ENCODE measurements around the gene MPP7. TPM values are rescaled to one million over a fixed set of nuclear protein-coding genes. Genes with fewer than 3 reads are reported as not detected.

The MPP7 gene
- total RNA-seq, 5 donors from 2014 or later (not counting 1 experiment from before 2014, with no cell fraction given), result 22.8 to 35.8 (median 26.0) TPM

DNA sequence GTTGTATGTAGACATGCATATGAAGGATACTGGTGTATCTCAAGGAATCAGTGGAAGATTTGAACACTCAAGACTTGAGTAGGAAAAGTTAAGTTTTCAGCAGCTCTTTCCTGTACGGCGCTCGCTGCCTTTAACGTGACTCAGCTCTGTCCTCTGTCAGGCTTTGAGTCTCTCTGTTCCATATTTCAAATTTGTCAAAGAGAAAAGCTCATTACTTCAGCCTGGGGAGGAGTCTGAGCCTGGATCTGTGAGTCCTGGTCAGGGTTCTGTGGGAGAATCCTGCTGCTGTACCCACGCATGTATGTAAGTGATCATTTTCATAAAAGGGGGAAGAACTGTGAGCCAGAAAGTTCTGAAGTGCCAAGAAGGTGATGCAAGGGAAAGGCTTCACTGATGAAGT is 13.8 kb upstream of the MPP7 start:
- H3K4me1 Mint-ChIP-seq, result peaks cover 25 to 45% (median 27%) of the 10 kb centered on the region in 3 donors
- H3K27me3 Mint-ChIP-seq, result no peaks in the 10 kb centered on the region
- peaks cover 0 to 18% of the 10 kb centered on the region in 2 donors for H3K36me3 ChIP-seq (ENCODE audit: control insufficient read depth in 2 of 2, extremely low read depth in 1 of 2, insufficient read depth in 1 of 2, low read length in 1 of 2)
- H3K9me3 ChIP-seq, result no peaks in the 10 kb centered on the region
- no peaks in the 10 kb centered on the region for H3K4me1 ChIP-seq (ENCODE audit: control insufficient read depth in 1 of 2, extremely low read depth in 1 of 2, insufficient read depth in 2 of 2, low read length in 2 of 2)
- H3K4me3 Mint-ChIP-seq, result no peak overlapping the region
- H3K27ac ChIP-seq (ENCODE audit: low read length), result no peak overlapping the region
- 67% methylated on average over 1 of the region's 5 CpGs for WGBS (ENCODE audit: insufficient coverage)
- DNase-seq (no peak), ATAC-seq (replicated peaks in 1 of 4) (no peak)
- peaks cover 43% of the 10 kb centered on the region for H3K36me3 Mint-ChIP-seq
- no peak overlapping the region for H3K4me3 ChIP-seq (ENCODE audit: control insufficient read depth in 1 of 2, extremely low read depth in 1 of 2, low read length in 1 of 2)
- no peaks in the 10 kb centered on the region for H3K9me3 Mint-ChIP-seq
- H3K27me3 ChIP-seq (replicated peaks in 1 of 2; ENCODE audit: control insufficient read depth in 2 of 2, extremely low read depth in 1 of 2, insufficient read depth in 2 of 2, low read length in 1 of 2), result no peaks in the 10 kb centered on the region
- CTCF ChIA-PET, result interaction anchor here (0.6 to 1.6 kb wide), 6 partner anchors 11 to 75 kb away, joined by 3 to 5 read pairs (median 4); no protein-coding TSS in a partner anchor
- no peak overlapping the region for H3K27ac Mint-ChIP-seq
- POLR2A ChIA-PET, result interaction anchor here (0.6 to 1.5 kb wide), 4 partner anchors 12 to 28 kb away, joined by 3 to 6 read pairs (median 4); partner anchors contain the start of gene MPP7 (in 1 of the 2)

DNA sequence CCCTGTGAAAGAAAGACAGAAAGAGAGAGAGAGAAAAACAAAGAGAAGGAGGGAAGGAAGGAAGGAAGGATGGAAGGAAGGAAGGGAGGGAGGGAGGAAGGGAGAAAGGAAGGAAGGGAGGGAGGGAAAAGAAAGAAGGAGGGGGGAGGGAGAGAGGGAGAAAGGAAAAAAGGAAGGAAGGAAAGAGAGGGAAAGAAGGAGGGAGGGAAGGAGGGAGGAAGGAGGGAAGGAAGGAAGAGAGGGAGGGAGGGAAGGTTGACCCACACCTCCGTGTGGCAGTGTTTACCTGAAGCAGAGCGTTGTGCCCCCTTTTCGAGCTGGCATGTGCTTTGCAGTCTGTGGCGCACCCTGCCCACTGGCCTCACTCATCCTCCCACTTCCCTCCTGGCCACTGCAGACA is 12.3 kb upstream of the MPP7 start:
- no peaks in the 10 kb centered on the region for H3K27me3 Mint-ChIP-seq
- H3K27me3 ChIP-seq (replicated peaks in 1 of 2; ENCODE audit: control insufficient read depth in 2 of 2, extremely low read depth in 1 of 2, insufficient read depth in 2 of 2, low read length in 1 of 2), result no peaks in the 10 kb centered on the region
- ChIA-PET CTCF (interaction anchor here in 1 of 2 donors (1.6 kb wide), 1 partner anchor 73 kb away, joined by 4 read pairs; no protein-coding TSS in a partner anchor), POLR2A (interaction anchor here in 1 of 2 donors (1.1 kb wide), 1 partner anchor 17 kb away, joined by 3 read pairs; no protein-coding TSS in a partner anchor)
- DNase-seq (no peak), ATAC-seq (replicated peaks in 1 of 4) (no peak)
- no peak overlapping the region for H3K4me3 ChIP-seq (ENCODE audit: control insufficient read depth in 1 of 2, extremely low read depth in 1 of 2, low read length in 1 of 2)
- no peaks in the 10 kb centered on the region for H3K9me3 ChIP-seq
- no CpG with 5 or more reads among the region's 4 CpGs for WGBS (ENCODE audit: insufficient coverage)
- peaks cover 25 to 43% (median 29%) of the 10 kb centered on the region in 3 donors for H3K4me1 Mint-ChIP-seq
- H3K27ac Mint-ChIP-seq, result no peak overlapping the region
- H3K36me3 Mint-ChIP-seq, result peaks cover 50% of the 10 kb centered on the region
- H3K9me3 Mint-ChIP-seq, result no peaks in the 10 kb centered on the region
- H3K27ac ChIP-seq (ENCODE audit: low read length), result no peak overlapping the region
- H3K4me3 Mint-ChIP-seq, result no peak overlapping the region
- peaks cover 0 to 11% of the 10 kb centered on the region in 2 donors for H3K36me3 ChIP-seq (ENCODE audit: control insufficient read depth in 2 of 2, extremely low read depth in 1 of 2, insufficient read depth in 1 of 2, low read length in 1 of 2)
- H3K4me1 ChIP-seq (ENCODE audit: control insufficient read depth in 1 of 2, extremely low read depth in 1 of 2, insufficient read depth in 2 of 2, low read length in 2 of 2), result no peaks in the 10 kb centered on the region

DNA sequence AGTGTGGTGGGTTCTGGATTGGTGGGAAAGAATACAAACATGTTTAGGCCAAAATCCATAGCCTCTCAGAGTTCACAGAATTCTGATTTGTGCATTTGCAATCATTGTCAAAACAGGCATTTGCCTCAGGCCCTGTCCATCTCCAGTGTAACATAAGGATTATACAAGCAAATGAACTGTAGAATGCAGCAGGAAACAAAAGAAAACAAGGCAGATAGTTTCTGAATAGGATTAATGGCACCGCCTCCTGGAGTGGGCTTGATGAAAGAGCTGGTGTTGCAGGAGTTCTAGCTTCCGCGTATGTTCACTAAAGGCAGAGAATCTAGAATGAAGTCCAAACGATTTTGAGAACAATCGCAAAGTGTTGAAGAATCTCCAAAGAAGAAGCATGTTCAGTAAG is 11.3 kb upstream of the MPP7 start:
- Histone ChIP-seq H3K27ac (ENCODE audit: low read length) (no peak overlapping the region), H3K36me3 (ENCODE audit: control insufficient read depth in 2 of 2, extremely low read depth in 1 of 2, insufficient read depth in 1 of 2, low read length in 1 of 2) (peaks cover 0 to 11% of the 10 kb centered on the region in 2 donors), H3K4me3 (ENCODE audit: control insufficient read depth in 1 of 2, extremely low read depth in 1 of 2, low read length in 1 of 2) (no peak overlapping the region), H3K9me3 (no peaks in the 10 kb centered on the region), H3K4me1 (ENCODE audit: control insufficient read depth in 1 of 2, extremely low read depth in 1 of 2, insufficient read depth in 2 of 2, low read length in 2 of 2) (no peaks in the 10 kb centered on the region), H3K27me3 (replicated peaks in 1 of 2; ENCODE audit: control insufficient read depth in 2 of 2, extremely low read depth in 1 of 2, insufficient read depth in 2 of 2, low read length in 1 of 2) (no peaks in the 10 kb centered on the region)
- H3K36me3 Mint-ChIP-seq, result peaks cover 51% of the 10 kb centered on the region
- H3K4me3 Mint-ChIP-seq, result no peak overlapping the region
- H3K4me1 Mint-ChIP-seq, result peaks cover 22 to 34% (median 30%) of the 10 kb centered on the region in 3 donors
- no peaks in the 10 kb centered on the region for H3K9me3 Mint-ChIP-seq
- POLR2A ChIA-PET, result no interaction called here
- DNase-seq (no peak), ATAC-seq (replicated peaks in 1 of 4) (no peak)
- CTCF ChIA-PET, result interaction anchor here in 1 of 2 donors (0.6 kb wide), 1 partner anchor 1586 kb away, joined by 5 read pairs; no protein-coding TSS in a partner anchor
- H3K27ac Mint-ChIP-seq, result no peak overlapping the region
- no CpG with 5 or more reads among the region's 5 CpGs for WGBS (ENCODE audit: insufficient coverage)
- H3K27me3 Mint-ChIP-seq, result no peaks in the 10 kb centered on the region

DNA sequence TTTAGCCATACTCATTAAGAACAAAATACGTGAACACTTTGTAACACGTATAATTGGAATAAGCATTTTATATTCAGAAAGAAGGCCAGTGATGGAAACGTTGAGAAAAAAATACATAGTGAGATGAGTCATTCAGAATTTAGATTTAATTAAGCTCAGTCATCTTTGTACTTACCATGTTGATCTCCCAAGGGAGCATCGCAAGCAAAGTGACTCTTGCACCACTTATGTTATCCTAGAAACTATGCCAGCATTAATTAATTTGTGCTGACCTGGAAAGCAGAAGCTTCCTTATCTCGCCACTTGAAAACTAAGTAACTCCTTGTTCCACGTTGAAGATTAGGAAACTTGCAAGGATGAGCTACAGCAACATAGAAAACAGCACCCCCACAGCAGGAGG is 9.7 kb upstream of the MPP7 start:
- no peak overlapping the region for H3K4me3 Mint-ChIP-seq
- no peak for DNase-seq
- POLR2A ChIA-PET, result interaction anchor here (0.6 to 1.2 kb wide), 6 partner anchors 9 to 746 kb away, joined by 3 to 7 read pairs (median 3); no protein-coding TSS in a partner anchor
- H3K36me3 Mint-ChIP-seq, result peaks cover 35% of the 10 kb centered on the region
- H3K4me1 Mint-ChIP-seq, result peaks cover 20 to 36% (median 30%) of the 10 kb centered on the region in 3 donors
- no peaks in the 10 kb centered on the region for H3K27me3 Mint-ChIP-seq
- Histone ChIP-seq H3K4me1 (ENCODE audit: control insufficient read depth in 1 of 2, extremely low read depth in 1 of 2, insufficient read depth in 2 of 2, low read length in 2 of 2) (peaks cover 0 to 3% of the 10 kb centered on the region in 2 experiments), H3K36me3 (ENCODE audit: control insufficient read depth in 2 of 2, extremely low read depth in 1 of 2, insufficient read depth in 1 of 2, low read length in 1 of 2) (peaks cover 0 to 7% of the 10 kb centered on the region in 2 donors), H3K4me3 (ENCODE audit: control insufficient read depth in 1 of 2, extremely low read depth in 1 of 2, low read length in 1 of 2) (no peak overlapping the region), H3K27me3 (replicated peaks in 1 of 2; ENCODE audit: control insufficient read depth in 2 of 2, extremely low read depth in 1 of 2, insufficient read depth in 2 of 2, low read length in 1 of 2) (no peaks in the 10 kb centered on the region), H3K27ac (ENCODE audit: low read length) (no peak overlapping the region), H3K9me3 (no peaks in the 10 kb centered on the region)
- H3K9me3 Mint-ChIP-seq, result no peaks in the 10 kb centered on the region
- no peak overlapping the region for H3K27ac Mint-ChIP-seq
- WGBS (ENCODE audit: insufficient coverage), result 67% methylated on average over 1 of the region's 6 CpGs
- no peak for ATAC-seq (replicated peaks in 1 of 4)
- CTCF ChIA-PET, result interaction anchor here in 1 of 2 donors (0.8 to 2.3 kb wide), 4 partner anchors 9 to 68 kb away, joined by 3 to 13 read pairs (median 4); partner anchors contain the start of gene MPP7

DNA sequence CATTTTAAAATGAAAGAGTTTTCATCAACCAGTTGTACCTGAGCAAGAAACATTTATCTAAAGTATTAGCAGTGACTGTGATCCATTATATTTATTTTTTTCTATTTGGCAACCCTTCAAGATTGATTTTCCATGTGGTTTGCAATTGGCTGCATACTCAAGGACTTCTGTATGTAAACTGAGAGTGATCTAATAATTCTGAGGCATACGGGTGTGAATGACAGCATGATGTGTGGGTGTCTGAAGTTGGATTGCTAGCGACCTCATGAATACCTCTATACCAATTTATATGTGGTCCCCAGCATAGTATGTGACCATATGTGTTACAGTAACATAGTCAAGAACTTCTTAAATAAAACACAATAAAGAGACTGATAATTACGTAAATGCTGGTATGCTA is 8.2 kb upstream of the MPP7 start:
- no peaks in the 10 kb centered on the region for H3K9me3 ChIP-seq
- Mint-ChIP-seq H3K27ac (no peak overlapping the region), H3K4me3 (no peak overlapping the region), H3K9me3 (no peaks in the 10 kb centered on the region), H3K36me3 (peaks cover 31% of the 10 kb centered on the region), H3K4me1 (peaks cover 19 to 40% (median 39%) of the 10 kb centered on the region in 3 donors), H3K27me3 (no peaks in the 10 kb centered on the region)
- H3K27ac ChIP-seq (ENCODE audit: low read length), result no peak overlapping the region
- peaks cover 0 to 6% of the 10 kb centered on the region in 2 donors for H3K36me3 ChIP-seq (ENCODE audit: control insufficient read depth in 2 of 2, extremely low read depth in 1 of 2, insufficient read depth in 1 of 2, low read length in 1 of 2)
- POLR2A ChIA-PET, result interaction anchor here in 1 of 2 donors (1.1 kb wide), 1 partner anchor 24 kb away, joined by 3 read pairs; no protein-coding TSS in a partner anchor
- no CpG with 5 or more reads among the region's 3 CpGs for WGBS (ENCODE audit: insufficient coverage)
- DNase-seq, result no peak
- H3K27me3 ChIP-seq (replicated peaks in 1 of 2; ENCODE audit: control insufficient read depth in 2 of 2, extremely low read depth in 1 of 2, insufficient read depth in 2 of 2, low read length in 1 of 2), result no peaks in the 10 kb centered on the region
- no peak for ATAC-seq (replicated peaks in 1 of 4)
- no peak overlapping the region for H3K4me3 ChIP-seq (ENCODE audit: control insufficient read depth in 1 of 2, extremely low read depth in 1 of 2, low read length in 1 of 2)
- H3K4me1 ChIP-seq (ENCODE audit: control insufficient read depth in 1 of 2, extremely low read depth in 1 of 2, insufficient read depth in 2 of 2, low read length in 2 of 2), result peaks cover 0 to 3% of the 10 kb centered on the region in 2 experiments
- CTCF ChIA-PET, result interaction anchor here (0.7 to 2.3 kb wide), 3 partner anchors 8 to 70 kb away, joined by 3 to 13 read pairs (median 4); partner anchors contain the start of gene MPP7 (in 1 of the 2)

DNA sequence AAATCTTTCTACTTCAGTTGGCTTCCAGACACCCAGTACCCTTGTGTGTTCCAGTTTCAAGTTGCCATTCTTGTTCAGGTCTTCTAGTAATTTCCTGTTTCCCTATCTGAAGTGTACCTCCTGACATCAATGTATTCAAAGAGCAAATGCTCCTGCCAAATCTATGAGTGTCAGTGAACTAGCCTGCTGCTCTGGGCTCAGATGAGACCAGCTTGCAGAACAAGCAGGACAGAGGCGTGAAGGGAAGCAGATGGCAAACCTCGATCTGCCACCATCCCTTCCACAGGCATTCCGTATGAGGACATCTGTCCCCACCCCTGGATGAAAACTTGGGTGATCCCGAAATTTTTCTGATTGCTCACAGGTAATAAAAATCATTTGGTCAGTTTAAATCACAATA is 4.4 kb upstream of the MPP7 start:
- Mint-ChIP-seq H3K27me3 (no peaks in the 10 kb centered on the region), H3K27ac (no peak overlapping the region), H3K4me3 (no peak overlapping the region), H3K4me1 (peaks cover 31 to 50% (median 48%) of the 10 kb centered on the region in 3 donors), H3K9me3 (no peaks in the 10 kb centered on the region), H3K36me3 (peaks cover 18% of the 10 kb centered on the region)
- CTCF ChIA-PET, result interaction anchor here in 1 of 2 donors (0.7 kb wide), 1 partner anchor 21 kb away, joined by 3 read pairs; no protein-coding TSS in a partner anchor
- H3K4me3 ChIP-seq (ENCODE audit: control insufficient read depth in 1 of 2, extremely low read depth in 1 of 2, low read length in 1 of 2), result no peak overlapping the region
- no peaks in the 10 kb centered on the region for H3K9me3 ChIP-seq
- no peak overlapping the region for H3K27ac ChIP-seq (ENCODE audit: low read length)
- H3K36me3 ChIP-seq (ENCODE audit: control insufficient read depth in 2 of 2, extremely low read depth in 1 of 2, insufficient read depth in 1 of 2, low read length in 1 of 2), result no peaks in the 10 kb centered on the region
- POLR2A ChIA-PET, result interaction anchor here (0.7 kb wide), 2 partner anchors 25 to 1849 kb away, joined by 3 read pairs; no protein-coding TSS in a partner anchor
- ATAC-seq (replicated peaks in 1 of 4) (no peak), DNase-seq (no peak)
- H3K4me1 ChIP-seq (ENCODE audit: control insufficient read depth in 1 of 2, extremely low read depth in 1 of 2, insufficient read depth in 2 of 2, low read length in 2 of 2), result peaks cover under 1 to 13% of the 10 kb centered on the region in 2 experiments
- no peaks in the 10 kb centered on the region for H3K27me3 ChIP-seq (replicated peaks in 1 of 2; ENCODE audit: control insufficient read depth in 2 of 2, extremely low read depth in 1 of 2, insufficient read depth in 2 of 2, low read length in 1 of 2)
- 74% methylated on average over 4 of the region's 4 CpGs for WGBS (ENCODE audit: insufficient coverage)
